Activated naive CD8-positive, alpha-beta T cell (primary cell): Measurements from ENCODE around the gene KIF17.

Experiments used
- H3K27ac Mint-ChIP-seq: one replicate; pipeline ENCODE4 v1.8.0; 2021; ENCODE audit warnings: mixed read lengths
- H3K27me3 Mint-ChIP-seq: one replicate; pipeline ENCODE4 v1.8.0; 2021; ENCODE audit warnings: mixed read lengths
- H3K36me3 Mint-ChIP-seq: one replicate; pipeline ENCODE4 v1.8.0; 2021; ENCODE audit warnings: mixed read lengths
- H3K4me1 Mint-ChIP-seq: one replicate; pipeline ENCODE4 v1.8.0; 2021; ENCODE audit warnings: low read depth, mixed read lengths
- H3K4me3 Mint-ChIP-seq: one replicate; pipeline ENCODE4 v1.8.0; 2021; ENCODE audit warnings: mild to moderate bottlenecking, mixed read lengths
- H3K9me3 Mint-ChIP-seq: one replicate; pipeline ENCODE4 v1.8.0; 2021; ENCODE audit warnings: low read depth, mixed read lengths

KIF17 gene

DNA sequence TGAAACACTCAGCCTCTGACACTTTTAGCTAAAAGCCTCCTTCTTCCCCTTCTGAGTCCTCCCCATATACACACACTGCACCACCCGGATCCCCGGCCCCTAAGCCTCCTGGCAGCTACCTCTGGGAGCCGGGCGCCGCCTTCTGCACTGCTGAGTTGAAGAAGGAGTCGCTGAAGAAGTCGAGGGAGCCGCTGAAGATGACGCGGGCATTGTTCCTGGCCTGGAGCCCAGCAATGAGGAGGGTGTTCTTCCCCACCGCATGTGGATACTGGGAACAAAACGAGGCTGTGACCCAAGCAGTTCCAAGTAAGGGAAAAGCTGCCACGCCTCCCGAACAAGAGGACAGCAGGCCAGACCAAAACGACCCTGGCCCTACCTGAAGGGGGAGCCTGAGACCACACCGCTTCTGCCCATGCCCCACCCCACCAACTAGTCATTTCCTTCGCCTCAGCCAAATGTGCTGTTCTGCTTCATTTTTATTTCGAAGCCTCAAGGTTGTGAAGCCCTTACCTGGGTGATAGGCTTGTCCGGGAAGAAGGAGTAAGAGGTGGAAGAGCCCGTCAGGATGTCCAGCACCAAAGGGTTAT, 63.6 kb downstream of the KIF17 start:
- Mint-ChIP-seq H3K27me3 (no peaks in the 10 kb centered on the region), H3K4me3 (no peak overlapping the region), H3K4me1 (peaks cover 26% of the 10 kb centered on the region), H3K27ac (no peak overlapping the region), H3K36me3 (peaks cover 5% of the 10 kb centered on the region), H3K9me3 (no peaks in the 10 kb centered on the region)

DNA sequence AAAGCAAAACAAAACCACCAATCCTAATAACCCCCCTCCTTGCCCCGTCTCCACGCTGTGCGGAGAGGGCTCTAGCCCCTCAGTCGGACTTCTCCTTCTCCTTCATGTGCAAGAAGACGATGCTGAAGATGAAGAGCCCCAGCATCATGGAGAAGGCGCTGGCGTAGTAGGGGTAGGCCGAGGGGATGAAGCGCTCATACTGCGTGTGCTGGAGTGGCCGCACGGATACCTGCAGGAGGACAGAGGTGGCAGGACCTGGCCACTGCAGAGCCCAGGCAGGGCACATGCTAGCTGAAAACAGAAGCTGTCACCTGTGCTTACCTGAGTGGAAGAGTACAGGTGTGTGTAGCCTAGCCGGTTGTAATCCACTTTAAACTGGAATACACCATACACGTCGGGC, 65.5 kb downstream of the KIF17 start:
- H3K27me3 Mint-ChIP-seq: no peaks in the 10 kb centered on the region
- no peak overlapping the region for H3K4me3 Mint-ChIP-seq
- H3K9me3 Mint-ChIP-seq: no peaks in the 10 kb centered on the region
- no peak overlapping the region for H3K27ac Mint-ChIP-seq
- peaks cover 5% of the 10 kb centered on the region for H3K36me3 Mint-ChIP-seq
- peaks cover 9% of the 10 kb centered on the region for H3K4me1 Mint-ChIP-seq

DNA sequence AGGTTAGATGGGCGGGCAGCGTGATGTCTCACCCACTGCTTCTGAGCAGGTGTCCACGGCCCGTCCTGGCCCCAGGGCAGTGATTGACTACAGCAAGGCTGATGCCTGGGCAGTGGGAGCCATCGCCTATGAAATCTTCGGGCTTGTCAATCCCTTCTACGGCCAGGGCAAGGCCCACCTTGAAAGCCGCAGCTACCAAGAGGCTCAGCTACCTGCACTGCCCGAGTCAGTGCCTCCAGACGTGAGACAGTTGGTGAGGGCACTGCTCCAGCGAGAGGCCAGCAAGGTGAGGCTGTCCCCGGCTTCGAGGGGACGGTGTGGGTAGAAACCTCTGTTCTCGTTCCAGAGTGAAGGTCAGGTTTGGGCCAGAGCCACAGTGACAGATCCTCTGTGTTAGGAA, 68.9 kb downstream of the KIF17 start:
- Mint-ChIP-seq H3K4me3 (no peak overlapping the region), H3K9me3 (no peaks in the 10 kb centered on the region), H3K4me1 (no peaks in the 10 kb centered on the region), H3K27ac (no peak overlapping the region), H3K27me3 (no peaks in the 10 kb centered on the region), H3K36me3 (peaks cover 3% of the 10 kb centered on the region)

DNA sequence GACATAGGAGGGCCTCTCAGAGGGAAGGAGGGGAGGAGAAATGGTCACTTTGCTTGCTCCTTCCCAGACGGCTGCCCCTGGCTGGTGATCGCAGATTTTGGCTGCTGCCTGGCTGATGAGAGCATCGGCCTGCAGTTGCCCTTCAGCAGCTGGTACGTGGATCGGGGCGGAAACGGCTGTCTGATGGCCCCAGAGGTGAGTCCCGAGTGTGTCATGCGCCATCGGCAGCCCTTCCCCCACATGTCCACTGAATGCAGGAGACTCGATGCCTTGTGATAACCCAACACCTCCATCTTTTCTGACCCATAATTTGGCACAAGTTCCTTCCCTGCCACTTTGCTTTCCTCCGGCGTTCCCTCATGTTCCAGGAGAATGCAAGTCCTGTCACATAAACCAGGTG, 69.4 kb downstream of the KIF17 start:
- Mint-ChIP-seq H3K4me3 (no peak overlapping the region), H3K4me1 (no peaks in the 10 kb centered on the region), H3K9me3 (no peaks in the 10 kb centered on the region), H3K27ac (no peak overlapping the region), H3K36me3 (peaks cover 3% of the 10 kb centered on the region), H3K27me3 (no peaks in the 10 kb centered on the region)

DNA sequence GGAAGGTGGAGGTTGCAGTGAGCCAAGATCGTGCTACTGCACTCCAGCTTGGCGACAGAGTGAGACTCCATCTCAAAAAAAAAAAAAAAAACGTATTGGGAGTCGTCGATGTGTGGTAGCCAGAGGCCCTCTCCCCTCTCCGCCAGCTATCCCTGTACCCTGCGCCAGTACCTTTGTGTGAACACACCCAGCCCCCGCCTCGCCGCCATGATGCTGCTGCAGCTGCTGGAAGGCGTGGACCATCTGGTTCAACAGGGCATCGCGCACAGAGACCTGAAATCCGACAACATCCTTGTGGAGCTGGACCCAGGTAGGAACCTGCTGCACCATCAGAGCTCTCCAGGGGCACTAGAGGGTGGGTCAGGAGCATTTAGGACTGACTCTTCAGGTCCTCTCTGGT, 72.4 kb downstream of the KIF17 start:
- no peak overlapping the region for H3K27ac Mint-ChIP-seq
- H3K36me3 Mint-ChIP-seq: no peaks in the 10 kb centered on the region
- H3K4me1 Mint-ChIP-seq: no peaks in the 10 kb centered on the region
- no peaks in the 10 kb centered on the region for H3K9me3 Mint-ChIP-seq
- H3K27me3 Mint-ChIP-seq: no peaks in the 10 kb centered on the region
- H3K4me3 Mint-ChIP-seq: no peak overlapping the region

DNA sequence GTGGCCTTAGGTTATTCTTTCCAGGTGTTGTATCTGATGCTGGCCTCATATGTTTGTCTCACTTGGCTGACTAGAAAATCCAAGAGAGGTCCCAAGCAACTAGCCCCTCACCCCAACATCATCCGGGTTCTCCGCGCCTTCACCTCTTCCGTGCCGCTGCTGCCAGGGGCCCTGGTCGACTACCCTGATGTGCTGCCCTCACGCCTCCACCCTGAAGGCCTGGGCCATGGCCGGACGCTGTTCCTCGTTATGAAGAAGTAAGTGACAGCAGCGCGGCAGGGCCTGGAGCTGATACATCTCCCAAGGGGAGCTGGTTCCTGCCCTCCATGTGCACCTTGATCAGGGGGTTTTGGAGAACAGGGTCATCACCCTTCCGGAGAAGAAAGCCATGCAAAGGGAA, 73.4 kb downstream of the KIF17 start:
- Mint-ChIP-seq H3K36me3 (peaks cover 3% of the 10 kb centered on the region), H3K27me3 (no peaks in the 10 kb centered on the region), H3K9me3 (no peaks in the 10 kb centered on the region), H3K4me3 (no peak overlapping the region), H3K27ac (no peak overlapping the region), H3K4me1 (no peaks in the 10 kb centered on the region)

DNA sequence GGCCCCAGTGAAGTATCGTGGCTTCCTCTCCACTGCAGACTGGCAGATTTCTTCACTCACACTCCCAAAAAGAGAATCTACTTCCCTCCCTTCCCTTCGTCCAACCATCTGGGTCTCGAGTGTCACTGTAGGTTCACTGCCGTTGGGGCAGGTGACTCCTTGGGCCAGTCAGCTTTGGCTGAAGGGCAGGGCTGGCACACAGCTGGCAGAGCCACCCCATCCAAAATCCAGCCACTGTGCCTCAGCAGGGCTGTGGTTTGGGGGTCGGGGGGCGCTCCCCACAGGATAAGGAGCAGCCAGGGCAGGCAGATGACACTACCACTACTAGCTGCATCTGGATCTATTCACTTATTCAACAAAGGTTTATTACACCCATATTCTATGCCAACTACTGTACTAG, 74.7 kb downstream of the KIF17 start:
- H3K27me3 Mint-ChIP-seq: no peaks in the 10 kb centered on the region
- no peaks in the 10 kb centered on the region for H3K4me1 Mint-ChIP-seq
- H3K9me3 Mint-ChIP-seq: no peaks in the 10 kb centered on the region
- H3K27ac Mint-ChIP-seq: peak overlapping the region; percentile 46
- H3K4me3 Mint-ChIP-seq: no peak overlapping the region
- peaks cover 3% of the 10 kb centered on the region for H3K36me3 Mint-ChIP-seq

DNA sequence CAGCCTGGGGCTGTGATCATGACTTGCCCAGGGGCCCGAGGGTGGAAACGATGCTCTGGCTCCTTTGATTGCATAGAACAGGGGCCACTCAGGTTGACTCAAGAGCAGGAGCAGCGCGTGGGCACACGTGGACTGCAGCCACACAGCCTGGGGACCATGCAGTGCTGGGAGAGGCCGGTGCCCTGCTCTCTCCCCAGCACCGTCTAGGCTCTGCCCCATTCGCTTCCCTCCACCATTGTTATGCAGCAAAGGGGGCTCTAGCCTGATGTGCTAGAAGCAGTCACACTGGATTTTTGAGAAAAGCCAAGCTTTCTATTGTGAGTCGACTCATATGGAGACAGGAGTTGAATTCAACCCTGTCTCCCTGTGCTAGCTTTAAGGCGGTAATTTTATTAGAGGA, 75.8 kb downstream of the KIF17 start:
- no peak overlapping the region for H3K27ac Mint-ChIP-seq
- H3K4me3 Mint-ChIP-seq: no peak overlapping the region
- H3K36me3 Mint-ChIP-seq: peaks cover 3% of the 10 kb centered on the region
- H3K9me3 Mint-ChIP-seq: no peaks in the 10 kb centered on the region
- no peaks in the 10 kb centered on the region for H3K27me3 Mint-ChIP-seq
- H3K4me1 Mint-ChIP-seq: no peaks in the 10 kb centered on the region

DNA sequence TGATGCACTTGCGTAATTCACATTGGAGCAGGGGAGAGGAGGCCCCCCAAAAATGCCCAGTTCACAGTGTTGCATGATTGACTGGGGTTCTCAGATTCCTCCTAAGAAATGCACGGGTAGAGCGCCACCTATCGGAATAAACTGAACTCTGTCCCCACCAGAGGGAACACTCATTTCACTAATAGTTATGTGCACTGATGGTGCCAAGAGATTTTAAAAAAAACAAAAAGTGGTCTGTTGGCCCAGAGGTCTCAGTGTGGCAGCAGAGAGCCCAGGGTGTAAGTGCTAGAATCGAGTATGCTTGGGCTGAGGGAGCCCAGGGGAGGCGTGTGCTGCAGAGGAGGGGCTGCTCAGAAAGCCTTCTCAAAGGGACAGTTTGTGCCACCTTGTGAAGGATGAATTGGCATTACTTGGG, 77.6 kb downstream of the KIF17 start:
- Mint-ChIP-seq H3K36me3 (peaks cover 3% of the 10 kb centered on the region), H3K4me1 (no peaks in the 10 kb centered on the region), H3K27me3 (no peaks in the 10 kb centered on the region), H3K27ac (no peak overlapping the region), H3K9me3 (no peaks in the 10 kb centered on the region), H3K4me3 (no peak overlapping the region)

DNA sequence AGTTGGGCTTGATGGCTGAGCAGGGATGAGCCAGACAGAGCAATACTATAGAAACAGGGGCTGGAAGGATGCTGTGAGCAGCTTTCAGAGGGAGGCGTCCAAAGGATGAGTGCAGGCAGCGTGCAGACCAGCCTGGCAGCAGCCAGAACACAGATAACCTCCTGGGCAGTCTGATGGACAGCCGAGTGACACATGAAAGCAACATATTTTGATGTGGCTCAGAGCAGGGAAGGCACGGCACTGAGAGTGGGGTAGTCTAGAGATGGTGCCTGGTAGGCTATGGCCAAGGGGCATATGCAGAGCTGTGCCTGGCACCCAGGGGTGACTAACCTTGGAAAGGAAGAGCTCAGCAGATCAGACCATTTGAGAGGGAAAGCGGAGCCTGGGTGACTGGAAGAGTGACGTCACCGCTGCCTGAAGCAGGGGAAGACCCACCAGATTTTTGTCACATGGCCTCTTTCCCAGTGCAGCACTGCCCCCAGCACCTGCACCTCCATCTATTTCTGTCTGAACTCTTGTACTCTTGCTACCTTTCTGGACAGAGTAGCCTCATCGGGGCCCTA, 80.9 kb downstream of the KIF17 start:
- H3K36me3 Mint-ChIP-seq: peaks cover 3% of the 10 kb centered on the region
- peaks cover 16% of the 10 kb centered on the region for H3K4me1 Mint-ChIP-seq
- no peaks in the 10 kb centered on the region for H3K9me3 Mint-ChIP-seq
- H3K27ac Mint-ChIP-seq: no peak overlapping the region
- no peaks in the 10 kb centered on the region for H3K27me3 Mint-ChIP-seq
- no peak overlapping the region for H3K4me3 Mint-ChIP-seq

DNA sequence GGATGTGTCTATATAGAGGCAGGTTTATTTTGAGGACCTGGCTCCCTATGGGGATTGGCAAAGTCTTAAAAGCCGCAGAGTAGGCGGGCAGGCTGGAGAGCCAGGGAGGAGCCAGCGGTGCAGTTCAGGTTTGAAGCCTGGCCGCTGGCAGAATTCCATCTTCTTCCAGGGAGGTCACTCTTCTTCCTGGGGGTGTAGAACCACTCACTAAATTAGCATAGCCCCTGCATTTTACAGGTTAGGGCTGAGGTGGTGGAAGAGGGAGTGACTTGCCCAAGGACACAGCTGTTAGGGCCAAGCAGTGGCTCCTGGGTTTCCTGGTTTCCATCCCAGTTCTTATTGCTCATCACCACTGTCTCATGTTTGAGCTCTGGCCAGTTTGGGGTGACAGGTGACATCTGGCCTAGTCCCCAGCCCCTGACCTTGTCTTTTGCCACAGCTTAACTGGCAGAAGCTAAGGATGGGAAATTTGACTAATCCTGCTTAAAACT, 83.2 kb downstream of the KIF17 start:
- Mint-ChIP-seq H3K4me3 (peak overlapping the region; percentile 84), H3K9me3 (no peaks in the 10 kb centered on the region), H3K27ac (peak overlapping the region; percentile 47), H3K4me1 (peaks cover 16% of the 10 kb centered on the region), H3K36me3 (no peaks in the 10 kb centered on the region), H3K27me3 (no peaks in the 10 kb centered on the region)

DNA sequence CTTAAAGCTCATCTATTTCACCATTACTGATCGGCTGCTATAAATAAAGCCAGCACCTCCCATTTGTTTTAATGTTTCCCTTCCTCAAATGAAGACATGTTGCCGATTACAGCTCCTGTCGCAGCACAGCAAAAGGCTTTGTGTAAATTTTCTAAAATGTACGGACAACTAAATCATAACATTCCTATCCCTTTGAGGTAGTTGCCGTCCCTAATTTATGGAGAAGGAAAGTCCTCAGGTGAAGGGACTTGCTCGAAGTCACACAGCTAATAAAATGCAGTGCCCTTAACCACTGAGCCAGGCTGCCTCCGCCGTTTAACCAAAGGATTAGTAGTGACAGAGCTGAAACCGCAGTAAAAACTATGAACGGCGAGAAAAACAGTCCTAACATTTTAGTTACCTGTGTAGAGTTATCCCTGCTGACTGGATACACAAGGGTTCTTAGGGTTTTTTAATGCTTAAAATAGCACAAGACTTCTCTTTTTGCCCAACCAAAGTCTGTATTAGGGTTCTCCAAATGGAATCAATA, 83.7 kb downstream of the KIF17 start:
- peaks cover 16% of the 10 kb centered on the region for H3K4me1 Mint-ChIP-seq
- peak overlapping the region; percentile 84 for H3K4me3 Mint-ChIP-seq
- H3K27ac Mint-ChIP-seq: peak overlapping the region; percentile 47
- no peaks in the 10 kb centered on the region for H3K36me3 Mint-ChIP-seq
- no peaks in the 10 kb centered on the region for H3K9me3 Mint-ChIP-seq
- no peaks in the 10 kb centered on the region for H3K27me3 Mint-ChIP-seq

DNA sequence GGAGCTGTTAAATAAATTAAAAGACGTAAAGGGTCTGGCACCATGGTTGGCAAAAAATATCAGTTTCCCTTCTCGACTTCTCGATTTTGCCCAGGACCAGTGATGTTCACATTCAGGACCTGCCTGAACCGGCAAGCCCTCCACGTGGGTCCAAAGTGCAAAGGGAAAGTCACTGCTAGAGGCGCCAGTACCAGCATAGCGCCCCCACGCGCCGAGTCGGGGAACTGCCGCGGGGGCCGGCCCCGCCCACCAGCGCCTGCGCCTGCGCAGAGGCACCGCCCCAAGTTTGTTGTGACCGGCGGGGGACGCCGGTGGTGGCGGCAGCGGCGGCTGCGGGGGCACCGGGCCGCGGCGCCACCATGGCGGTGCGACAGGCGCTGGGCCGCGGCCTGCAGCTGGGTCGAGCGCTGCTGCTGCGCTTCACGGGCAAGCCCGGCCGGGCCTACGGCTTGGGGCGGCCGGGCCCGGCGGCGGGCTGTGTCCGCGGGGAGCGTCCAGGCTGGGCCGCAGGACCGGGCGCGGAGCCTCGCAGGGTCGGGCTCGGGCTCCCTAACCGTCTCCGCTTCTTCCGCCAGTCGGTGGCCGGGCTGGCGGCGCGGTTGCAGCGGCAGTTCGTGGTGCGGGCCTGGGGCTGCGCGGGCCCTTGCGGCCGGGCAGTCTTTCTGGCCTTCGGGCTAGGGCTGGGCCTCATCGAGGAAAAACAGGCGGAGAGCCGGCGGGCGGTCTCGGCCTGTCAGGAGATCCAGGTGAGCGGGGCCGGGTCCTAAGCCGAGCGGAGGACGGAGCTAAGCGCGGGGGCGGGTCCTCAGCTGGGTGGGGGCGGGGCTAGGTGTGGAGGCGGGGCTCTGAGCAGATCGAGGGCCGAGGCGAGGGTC, 84.4 kb downstream of the KIF17 start, which contains the start of gene PINK1:
PINK1 (plus strand) TSS at position 269 of the 875 bp plus-strand sequence; CDS start at position 360, 91 bp downstream.
- Mint-ChIP-seq H3K36me3 (no peaks in the 10 kb centered on the region), H3K27me3 (no peaks in the 10 kb centered on the region), H3K9me3 (no peaks in the 10 kb centered on the region), H3K4me1 (peaks cover 16% of the 10 kb centered on the region), H3K27ac (peak within 1 kb of the TSS; percentile 47), H3K4me3 (peak within 1 kb of the TSS; percentile 84)

DNA sequence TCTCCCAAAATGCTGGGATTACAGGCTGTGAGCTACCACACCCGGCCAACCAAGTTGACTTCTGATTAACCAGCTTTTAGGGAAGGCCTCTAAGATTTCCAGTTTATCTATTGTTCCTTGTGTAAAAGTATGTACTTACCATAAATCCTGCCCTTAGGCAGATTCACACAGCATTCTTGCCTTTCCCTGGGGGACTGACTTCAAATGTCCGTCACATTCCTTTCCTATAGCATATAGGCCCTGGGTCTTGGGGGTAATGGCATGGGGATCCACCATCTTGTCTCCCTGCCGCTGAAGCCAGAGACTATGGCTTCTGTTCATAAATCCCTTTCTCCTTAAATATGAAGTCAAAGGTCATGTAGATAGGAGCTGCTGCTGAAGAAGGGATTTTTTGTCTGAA, 85.4 kb downstream of the KIF17 start:
- H3K27me3 Mint-ChIP-seq: peaks cover 3% of the 10 kb centered on the region
- peaks cover 16% of the 10 kb centered on the region for H3K4me1 Mint-ChIP-seq
- no peaks in the 10 kb centered on the region for H3K36me3 Mint-ChIP-seq
- no peaks in the 10 kb centered on the region for H3K9me3 Mint-ChIP-seq
- H3K27ac Mint-ChIP-seq: no peak overlapping the region
- H3K4me3 Mint-ChIP-seq: peak overlapping the region; percentile 79

DNA sequence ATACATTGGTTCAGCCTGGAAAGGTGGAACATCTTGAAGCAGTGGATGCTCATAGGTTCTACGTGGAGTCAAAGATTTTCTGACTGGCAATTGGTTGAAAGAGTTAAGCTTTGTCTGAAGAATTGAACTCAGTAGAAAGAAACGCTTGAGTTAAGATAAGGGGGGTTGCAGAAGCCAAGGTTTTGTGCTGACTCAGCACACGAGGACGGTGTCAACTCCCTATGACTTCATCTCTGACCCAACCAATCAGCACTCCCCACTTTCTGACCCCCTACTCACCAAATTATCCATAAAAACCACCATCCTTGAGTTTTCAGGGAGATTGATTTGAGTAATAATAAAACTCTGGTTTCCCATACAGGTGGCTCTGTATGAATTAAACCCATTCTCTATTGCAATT, 87.1 kb downstream of the KIF17 start:
- Mint-ChIP-seq H3K4me3 (no peak overlapping the region), H3K27ac (no peak overlapping the region), H3K36me3 (no peaks in the 10 kb centered on the region), H3K27me3 (peaks cover 5% of the 10 kb centered on the region), H3K9me3 (no peaks in the 10 kb centered on the region), H3K4me1 (peaks cover 16% of the 10 kb centered on the region)
